Mesenchymal stem cell (in vitro differentiated cells and primary cell): ENCODE results near the gene GTPBP3.

Source experiments
- DNase-seq: peaks from one replicate; pipeline ENCODE4 v3.0.0-alpha.2; 2013
- H2AFZ ChIP-seq: one replicate; pipeline ENCODE4 v1.6.1; 2013; ENCODE audit warnings: low read depth, mild to moderate bottlenecking, control low read depth, inconsistent platforms, low read length, moderate library complexity
- H2AK5ac ChIP-seq: 2 replicates; pipeline ENCODE4 v1.6.1; 2013; ENCODE audit warnings: low read length, moderate library complexity, mild to moderate bottlenecking, inconsistent platforms; ENCODE audit not compliant: severe bottlenecking
- H2BK120ac ChIP-seq: one replicate; pipeline ENCODE4 v1.6.1; 2013; ENCODE audit warnings: low read depth, mild to moderate bottlenecking, inconsistent platforms, low read length, moderate library complexity
- H2BK12ac ChIP-seq, 2 experiments: one replicate each; pipeline ENCODE4 v1.6.1; 2013; ENCODE audit warnings: inconsistent platforms in 2 of 2, low read length in 2 of 2, mild to moderate bottlenecking in 2 of 2, moderate library complexity in 2 of 2, control low read depth in 1 of 2
- H2BK15ac ChIP-seq: one replicate; pipeline ENCODE4 v1.6.1; 2013; ENCODE audit warnings: mild to moderate bottlenecking, low read depth, inconsistent platforms; ENCODE audit not compliant: poor library complexity, severe bottlenecking
- H2BK5ac ChIP-seq: 2 replicates; pipeline ENCODE4 v1.6.1; 2013; ENCODE audit warnings: low read depth, mild to moderate bottlenecking, low read length, control low read depth, inconsistent platforms; ENCODE audit not compliant: poor library complexity, severe bottlenecking
- H3K14ac ChIP-seq, 2 experiments: one replicate each; pipeline ENCODE4 v1.6.1; 2013; ENCODE audit warnings: inconsistent platforms in 2 of 2, low read length in 2 of 2, control low read depth in 1 of 2, mild to moderate bottlenecking in 1 of 2, moderate library complexity in 1 of 2
- H3K18ac ChIP-seq, 2 experiments: one replicate each; pipeline ENCODE4 v1.6.1; 2013; ENCODE audit warnings: inconsistent platforms in 2 of 2, low read length in 2 of 2, control low read depth in 1 of 2, low read depth in 1 of 2, mild to moderate bottlenecking in 1 of 2
- H3K23ac ChIP-seq, 2 experiments: one replicate each; pipeline ENCODE4 v1.6.1; 2013; ENCODE audit warnings: inconsistent platforms in 2 of 2, low read length in 2 of 2, mild to moderate bottlenecking in 2 of 2, moderate library complexity in 2 of 2, control low read depth in 1 of 2
- H3K27ac ChIP-seq: 2 replicates; pipeline ENCODE4 v1.5.1; 2013; ENCODE audit warnings: mild to moderate bottlenecking, moderate library complexity, low read length, control low read depth, inconsistent platforms; ENCODE audit not compliant: poor library complexity, severe bottlenecking
- H3K27me3 ChIP-seq, 2 experiments: 2 replicates each; pipeline versions ENCODE4 v1.6.1 to v1.7.0; 2013; ENCODE audit warnings: low read length in 2 of 2, mild to moderate bottlenecking in 2 of 2, moderate library complexity in 2 of 2, control low read depth in 1 of 2, inconsistent platforms in 1 of 2; ENCODE audit not compliant: control insufficient read depth in 1 of 2, insufficient read depth in 1 of 2
- H3K36me3 ChIP-seq, 2 experiments: 2 replicates each; pipeline versions ENCODE4 v1.6.1 to v1.7.0; 2013; ENCODE audit warnings: low read length in 2 of 2, control low read depth in 1 of 2, inconsistent platforms in 1 of 2, low read depth in 1 of 2, mild to moderate bottlenecking in 1 of 2; ENCODE audit not compliant: insufficient read depth in 2 of 2, control insufficient read depth in 1 of 2
- H3K4ac ChIP-seq, 2 experiments: one replicate each; pipeline ENCODE4 v1.6.1; 2013; ENCODE audit warnings: inconsistent platforms in 2 of 2, low read length in 2 of 2, mild to moderate bottlenecking in 2 of 2, moderate library complexity in 2 of 2, control low read depth in 1 of 2, low read depth in 1 of 2
- H3K4me1 ChIP-seq: 2 replicates; pipeline ENCODE4 v1.6.1; 2013; ENCODE audit warnings: low read depth, low read length, control low read depth; ENCODE audit not compliant: control insufficient read depth, insufficient read depth
- H3K4me2 ChIP-seq: 2 replicates; pipeline ENCODE4 v1.6.1; 2013; ENCODE audit warnings: low read length, mild to moderate bottlenecking, inconsistent platforms; ENCODE audit not compliant: poor library complexity, severe bottlenecking
- H3K4me3 ChIP-seq, 2 experiments: 2 replicates each; pipeline versions ENCODE4 v1.5.1 to v1.7.0; 2013; ENCODE audit warnings: low read length in 2 of 2, mild to moderate bottlenecking in 2 of 2, control low read depth in 1 of 2, low read depth in 1 of 2; ENCODE audit not compliant: insufficient read depth in 1 of 2
- H3K79me1 ChIP-seq: replicated peaks from 2 replicates; pipeline ENCODE4 v1.6.1; 2013; ENCODE audit warnings: mild to moderate bottlenecking, control low read depth, low read length, inconsistent platforms; ENCODE audit not compliant: poor library complexity, severe bottlenecking
- H3K9ac ChIP-seq: 2 replicates; pipeline ENCODE4 v1.7.0; 2013; ENCODE audit warnings: mild to moderate bottlenecking, low read length, moderate library complexity
- H3K9me3 ChIP-seq: 2 replicates; pipeline ENCODE4 v1.7.0; 2013; ENCODE audit warnings: mild to moderate bottlenecking, low read length; ENCODE audit not compliant: control insufficient read depth
- H4K8ac ChIP-seq: one replicate; pipeline ENCODE4 v1.6.1; 2013; ENCODE audit warnings: inconsistent platforms, mild to moderate bottlenecking, low read length, moderate library complexity
- H4K91ac ChIP-seq: one replicate; pipeline ENCODE4 v1.6.1; 2013; ENCODE audit warnings: mild to moderate bottlenecking, low read length, inconsistent platforms
- WGBS: methylation state at CpG from one replicate; pipeline ENCODE4 v1.1.7; 2013; ENCODE audit warnings: mixed read lengths; 5-methylcytosine and 5-hydroxymethylcytosine counted together

GTPBP3 gene

GRCh38 chr19:17330262-17331044 is 6.9 kb upstream of the GTPBP3 start:
- Histone ChIP-seq H2BK120ac (no peak overlapping the region), H3K4me2 (no peak overlapping the region), H2BK5ac (no peak overlapping the region), H3K9ac (no peak overlapping the region), H3K4me3 (no peak overlapping the region), H4K8ac (no peak overlapping the region), H3K23ac (no peak overlapping the region), H4K91ac (no peak overlapping the region), H3K14ac (no peak overlapping the region), H3K36me3 (peaks cover 23 to 38% of the 10 kb centered on the region in 2 experiments), H3K27ac (no peak overlapping the region), H2BK15ac (no peak overlapping the region), H2AFZ (no peak overlapping the region), H3K79me1 (peaks cover 10% of the 10 kb centered on the region), H3K9me3 (no peaks in the 10 kb centered on the region), H2AK5ac (no peak overlapping the region), H3K4ac (no peak overlapping the region), H3K27me3 (no peaks in the 10 kb centered on the region), H2BK12ac (no peak overlapping the region), H3K4me1 (peaks cover 50% of the 10 kb centered on the region), H3K18ac (no peak overlapping the region)
- no peak for DNase-seq
- WGBS = 93% methylated on average over 24 of the region's 24 CpGs

DNA sequence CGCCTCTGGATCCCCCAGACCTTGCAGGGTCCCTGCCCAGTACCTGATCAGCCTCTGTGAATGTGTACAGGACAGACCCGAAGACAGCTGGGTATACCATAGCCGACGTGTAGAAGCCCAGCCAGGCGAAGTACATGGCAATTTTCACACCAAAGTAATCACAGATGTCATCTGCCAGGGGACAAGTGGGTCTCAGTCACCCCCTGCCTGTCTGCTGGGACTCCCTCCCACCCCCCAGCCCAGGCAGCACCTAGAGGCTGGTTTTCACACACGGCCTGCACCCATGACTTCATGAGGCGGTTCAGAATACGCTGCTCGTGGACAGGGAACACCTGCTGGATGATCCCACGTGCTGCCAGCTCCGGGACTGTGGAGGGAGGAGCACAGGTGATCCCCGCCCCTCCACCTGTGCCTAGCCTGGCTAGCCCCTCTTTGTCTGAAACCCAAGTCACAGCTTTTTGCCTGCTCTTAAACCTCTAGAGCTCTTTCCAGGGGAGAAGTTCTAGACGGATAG is 6.3 kb upstream of the GTPBP3 start:
- WGBS = 80% methylated on average over 12 of the region's 13 CpGs
- H3K23ac ChIP-seq = no peak overlapping the region

GRCh38 chr19:17332360-17332676 is 5.0 kb upstream of the GTPBP3 start:
- H3K27ac ChIP-seq = no peak overlapping the region
- H3K4ac ChIP-seq = no peak overlapping the region
- 94% methylated on average over 8 of the region's 8 CpGs for WGBS
- no peak overlapping the region for H2BK15ac ChIP-seq
- H3K9ac ChIP-seq = no peak overlapping the region
- no peak overlapping the region for H3K18ac ChIP-seq
- peaks cover 10% of the 10 kb centered on the region for H3K79me1 ChIP-seq
- DNase-seq = no peak
- no peak overlapping the region for H2BK5ac ChIP-seq
- no peak overlapping the region for H3K23ac ChIP-seq
- no peak overlapping the region for H2BK12ac ChIP-seq
- H3K4me3 ChIP-seq = no peak overlapping the region
- H3K9me3 ChIP-seq = no peaks in the 10 kb centered on the region
- H3K4me2 ChIP-seq = no peak overlapping the region
- H3K36me3 ChIP-seq = peaks cover 23 to 34% of the 10 kb centered on the region in 2 experiments
- no peak overlapping the region for H2AK5ac ChIP-seq
- H2BK120ac ChIP-seq = no peak overlapping the region
- peaks cover 40% of the 10 kb centered on the region for H3K4me1 ChIP-seq
- H3K14ac ChIP-seq = no peak overlapping the region
- no peaks in the 10 kb centered on the region for H3K27me3 ChIP-seq
- H4K8ac ChIP-seq = no peak overlapping the region
- H4K91ac ChIP-seq = no peak overlapping the region
- H2AFZ ChIP-seq = no peak overlapping the region

More for the DNA sequence above, 6.3 kb upstream of the GTPBP3 start:
- Histone ChIP-seq H3K4me3 (no peak overlapping the region), H3K4me2 (no peak overlapping the region), H3K9me3 (no peaks in the 10 kb centered on the region), H2AFZ (no peak overlapping the region), H3K14ac (no peak overlapping the region), H3K36me3 (peaks cover 23 to 37% of the 10 kb centered on the region in 2 experiments), H3K79me1 (peaks cover 10% of the 10 kb centered on the region), H3K27me3 (no peaks in the 10 kb centered on the region), H3K4me1 (peaks cover 48% of the 10 kb centered on the region), H2AK5ac (no peak overlapping the region), H2BK15ac (no peak overlapping the region), H2BK12ac (no peak overlapping the region), H3K27ac (no peak overlapping the region), H3K18ac (no peak overlapping the region), H2BK5ac (no peak overlapping the region), H2BK120ac (no peak overlapping the region), H4K8ac (no peak overlapping the region), H3K4ac (no peak overlapping the region), H3K9ac (no peak overlapping the region), H4K91ac (no peak overlapping the region)
- no peak for DNase-seq

DNA sequence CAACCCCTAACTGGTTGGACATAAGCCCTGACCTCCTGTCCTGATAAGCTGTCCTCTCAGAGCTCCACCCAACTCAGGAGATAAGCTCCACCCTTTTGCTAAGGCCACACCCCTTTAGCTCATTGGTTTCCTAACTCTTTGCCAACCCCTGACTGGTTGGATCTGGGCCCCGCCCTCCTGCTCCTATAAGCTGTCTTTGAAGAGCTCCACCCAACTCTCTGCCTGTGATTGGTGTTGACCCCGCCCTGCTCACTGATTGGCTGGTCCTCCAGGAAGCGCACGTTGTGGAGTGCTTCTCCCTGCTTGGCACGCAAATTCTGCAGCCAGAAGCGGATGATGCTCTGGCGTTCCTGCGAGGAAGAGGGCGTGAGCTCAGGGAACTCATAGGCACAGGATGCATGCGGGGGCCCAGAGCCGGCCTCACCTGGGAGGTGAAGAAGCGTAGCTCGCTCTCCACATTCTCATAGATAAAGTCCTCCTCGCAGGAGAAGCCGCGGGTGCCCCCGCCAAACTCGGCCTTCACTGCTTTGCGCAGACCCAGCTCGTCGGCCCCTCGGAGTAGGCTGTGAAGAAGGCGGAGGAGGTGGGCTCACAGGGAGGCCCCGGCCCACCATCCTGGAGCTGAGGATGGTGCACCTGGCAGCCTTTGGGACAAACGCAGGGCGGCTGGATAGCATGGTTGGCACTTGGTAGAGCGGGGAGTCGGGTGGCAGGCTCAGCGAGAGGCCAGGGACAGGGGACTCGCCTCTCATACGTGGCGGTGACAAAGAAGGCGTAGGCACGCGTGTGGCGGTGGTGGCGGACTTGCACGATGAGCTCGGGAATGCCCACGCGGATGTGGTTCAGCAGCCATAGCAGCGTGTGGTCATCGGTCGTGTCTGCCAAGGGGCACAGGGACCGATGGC is 4.4 kb upstream of the GTPBP3 start:
- Histone ChIP-seq H2BK15ac (no peak overlapping the region), H3K9ac (no peak overlapping the region), H3K14ac (no peak overlapping the region), H3K4me3 (peak overlapping the region in 1 of 2 experiments; percentile 17), H3K18ac (no peak overlapping the region), H3K4ac (no peak overlapping the region), H3K23ac (no peak overlapping the region), H3K4me2 (no peak overlapping the region), H4K8ac (no peak overlapping the region), H2BK12ac (no peak overlapping the region), H3K27ac (no peak overlapping the region), H2BK5ac (no peak overlapping the region), H3K36me3 (peaks cover 18 to 33% of the 10 kb centered on the region in 2 experiments), H2AFZ (no peak overlapping the region), H2AK5ac (no peak overlapping the region), H2BK120ac (no peak overlapping the region), H3K27me3 (no peaks in the 10 kb centered on the region), H3K4me1 (peaks cover 37% of the 10 kb centered on the region), H3K79me1 (peaks cover 13% of the 10 kb centered on the region), H4K91ac (peak overlapping the region; percentile 76), H3K9me3 (no peaks in the 10 kb centered on the region)
- WGBS = 97% methylated on average over 45 of the region's 45 CpGs
- peak; percentile 73 for DNase-seq
